Stimulated activated CD8-positive, alpha-beta memory T cell treated with anti-CD3 and anti-CD28 coated beads, Interleukin-4, amount 100 ng/mL, for 4 hours (primary cell): Measurements from ENCODE around the gene KSR1.

Experiments used
- DNase-seq, 2 donors: peaks; one replicate each; pipeline ENCODE4 v3.0.0-alpha.2; 2020; ENCODE audit warnings: low read depth in 2 of 2, low spot score in 1 of 2

KSR1 gene

GRCh38 chr17:27473190-27473747, 17.0 kb downstream of the KSR1 start:
- DNase-seq, result no peak

DNA sequence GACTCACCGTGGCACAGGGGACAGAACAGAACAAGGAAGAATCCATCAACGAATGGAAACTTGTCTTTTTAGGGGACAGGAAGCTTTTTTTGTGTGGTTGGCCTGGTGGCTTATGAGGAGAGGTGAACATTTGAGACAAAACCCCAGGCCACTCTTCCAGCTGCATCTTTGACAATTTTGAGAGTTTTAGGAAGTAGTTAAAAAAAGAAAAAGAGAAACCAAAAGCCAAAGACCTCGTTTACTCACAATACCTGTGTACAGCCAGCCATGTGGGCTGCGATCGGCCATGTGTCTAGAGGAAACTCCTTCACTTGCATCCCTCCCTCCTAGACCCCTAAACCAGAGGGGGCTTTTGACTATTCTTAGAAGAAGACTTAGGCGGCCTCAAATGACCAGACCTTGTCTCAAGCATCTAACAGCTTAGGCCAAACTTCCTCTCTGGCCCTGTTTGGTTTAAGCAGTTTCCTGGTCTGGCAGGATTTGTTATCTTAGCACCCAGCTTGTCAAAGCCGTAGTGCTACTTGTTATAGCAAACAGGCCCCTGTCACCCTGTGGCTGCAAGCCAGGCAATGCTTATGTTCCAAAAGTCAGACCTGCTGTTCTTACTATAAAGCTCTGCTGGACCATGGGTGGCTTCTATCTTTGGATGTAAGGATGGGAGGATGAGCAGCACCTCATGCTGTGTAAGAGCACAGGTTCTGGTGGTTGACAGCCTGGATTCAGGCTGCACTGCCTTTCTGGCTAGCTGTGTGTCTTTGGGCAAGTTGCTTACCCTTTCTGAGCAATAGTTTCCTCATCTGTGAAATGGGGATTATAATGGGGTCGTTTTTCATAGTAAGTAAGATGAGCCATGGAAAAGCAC, 17.7 kb downstream of the KSR1 start:
- peak; percentile 36 to 71 for DNase-seq

- DNase-seq, result peak in 1 of 2 donors; percentile 21
Measured at GRCh38 chr17:27475070-27475673, 18.9 kb downstream of the KSR1 start.

- no peak for DNase-seq
Measured at GRCh38 chr17:27475981-27476895, 20.0 kb downstream of the KSR1 start.

DNA sequence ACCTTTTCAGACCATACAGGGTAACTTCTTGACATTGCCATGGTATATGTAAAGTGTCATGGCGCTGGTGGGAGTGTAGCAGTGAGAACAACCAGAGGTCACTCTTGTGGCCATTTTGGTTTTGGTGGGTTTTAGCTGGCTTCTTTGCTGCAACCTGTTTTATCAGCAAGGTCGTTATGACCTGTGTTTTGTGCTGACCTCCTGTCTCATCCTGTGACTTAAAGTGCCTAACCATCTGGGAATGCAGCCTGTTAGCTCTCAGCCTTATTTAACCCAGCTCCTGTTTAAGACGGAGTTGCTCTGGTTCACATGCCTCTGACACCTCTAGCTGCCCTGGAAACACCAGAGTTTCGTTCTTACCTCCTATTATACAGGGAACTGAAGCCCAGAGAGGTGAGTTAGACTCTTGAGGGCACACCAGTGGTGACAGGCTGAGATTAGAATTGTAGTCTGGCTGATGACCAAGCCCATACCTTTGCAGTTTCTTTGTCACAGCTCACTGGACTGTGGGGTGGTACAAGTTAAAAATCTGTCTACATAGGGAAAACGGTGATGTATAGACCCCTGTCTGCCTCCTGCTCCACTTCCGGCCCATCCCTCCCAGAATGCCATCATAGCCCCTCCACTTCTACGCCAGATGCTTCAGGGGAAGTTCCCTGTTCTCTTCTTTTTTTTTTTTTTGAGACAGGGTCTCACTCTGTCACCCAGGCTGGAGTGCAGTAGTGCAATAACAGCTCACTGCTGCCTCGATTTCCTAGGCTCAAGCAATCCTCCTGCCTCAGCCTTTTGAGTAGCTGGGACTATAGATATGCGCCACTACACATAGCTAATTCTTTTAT, 21.0 kb downstream of the KSR1 start:
- DNase-seq, result no peak

- no peak for DNase-seq
Measured at GRCh38 chr17:27477971-27478684, 21.9 kb downstream of the KSR1 start.

DNA sequence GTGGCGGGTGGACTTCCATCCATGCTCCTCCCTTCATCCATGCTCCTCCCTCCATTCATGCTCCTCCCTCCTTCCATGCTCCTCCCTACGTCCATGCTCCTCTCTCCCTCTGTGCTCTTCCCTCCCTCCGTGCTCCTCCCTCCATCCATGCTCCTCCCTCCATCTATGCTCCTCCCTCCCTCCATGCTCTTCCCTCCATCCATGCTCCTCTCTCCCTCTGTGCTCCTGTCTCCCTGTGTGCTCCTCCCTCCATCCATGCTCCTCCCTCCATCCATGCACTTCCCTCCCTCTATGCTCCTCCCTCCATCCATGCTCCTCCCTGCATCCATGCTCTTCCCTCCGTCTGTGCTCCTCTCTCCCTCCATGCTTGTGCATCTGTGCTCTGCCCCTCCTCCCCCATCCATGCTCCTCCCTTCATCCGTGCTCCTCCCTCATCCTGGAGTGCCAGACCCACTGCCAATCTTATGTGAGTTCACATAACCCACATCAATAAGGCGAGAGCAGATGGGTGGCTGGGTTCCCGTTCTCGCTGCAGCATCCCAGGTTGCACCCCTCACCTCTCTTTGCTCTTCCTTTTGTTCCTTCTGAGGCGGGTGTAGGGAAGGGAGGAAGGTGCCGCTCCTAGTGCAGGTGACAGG, 22.8 kb downstream of the KSR1 start:
- DNase-seq, result no peak

DNA sequence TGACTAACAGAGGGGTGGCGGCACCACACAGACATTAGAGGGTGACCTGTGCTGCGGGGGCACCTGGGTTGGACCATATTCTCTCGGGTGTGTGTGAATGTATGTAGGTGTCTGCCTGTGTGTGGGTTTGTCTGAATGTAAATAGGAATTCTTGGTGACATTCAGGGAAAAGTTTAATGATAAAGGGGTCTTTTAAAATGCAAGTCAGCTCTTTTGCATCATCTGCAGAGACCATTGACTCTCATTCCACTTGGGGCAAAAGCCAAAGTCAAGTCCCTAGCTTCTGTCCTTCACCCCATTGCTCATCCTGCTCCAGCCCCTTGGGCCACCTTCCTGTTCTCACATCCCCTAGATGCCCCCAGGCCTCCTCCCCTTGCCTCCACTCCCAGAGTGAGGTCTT, 23.6 kb downstream of the KSR1 start:
- DNase-seq, result no peak

DNA sequence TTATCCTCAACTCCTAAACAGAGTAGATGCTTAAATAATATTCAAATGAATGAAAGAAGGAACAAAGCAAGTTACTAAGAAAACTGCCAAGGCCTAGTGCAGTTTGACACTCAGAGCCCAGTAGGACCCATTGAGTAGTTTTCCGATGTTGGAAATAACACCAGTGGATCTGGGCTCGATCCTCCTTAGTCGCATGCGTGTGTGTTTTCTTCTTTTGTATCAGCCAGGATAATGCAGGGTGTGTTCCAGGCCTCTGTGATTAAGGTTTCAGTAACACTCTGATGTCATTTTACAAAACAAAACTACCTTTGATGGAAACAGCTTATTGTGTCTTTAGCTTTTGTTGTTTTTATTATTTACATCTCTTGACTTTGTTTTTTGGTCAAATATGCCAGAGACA, 24.5 kb downstream of the KSR1 start:
- no peak for DNase-seq

GRCh38 chr17:27481327-27481726, 25.1 kb downstream of the KSR1 start:
- peak; percentile 11 to 21 for DNase-seq

DNA sequence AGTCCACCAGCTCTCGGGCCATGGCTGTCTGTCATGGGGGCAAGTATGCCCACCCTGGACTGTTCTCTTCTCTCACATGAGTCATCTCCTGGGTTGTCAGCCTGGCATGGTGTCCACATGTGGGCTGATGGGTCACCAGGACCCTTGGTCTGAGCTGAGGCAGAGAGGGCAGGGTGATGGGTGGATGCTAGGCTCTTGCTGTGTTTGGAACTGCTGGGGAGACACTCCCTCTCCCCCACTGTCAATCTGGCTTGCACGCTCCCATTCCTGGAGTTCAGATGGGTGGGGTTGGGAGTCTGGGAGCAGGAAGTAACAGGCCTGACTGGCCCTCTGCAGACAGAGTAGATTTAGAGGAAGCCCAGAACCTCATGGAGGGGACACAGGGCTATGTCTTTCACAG, 28.9 kb downstream of the KSR1 start:
- no peak for DNase-seq

GRCh38 chr17:27485716-27486495, 29.7 kb downstream of the KSR1 start:
- no peak for DNase-seq

DNA sequence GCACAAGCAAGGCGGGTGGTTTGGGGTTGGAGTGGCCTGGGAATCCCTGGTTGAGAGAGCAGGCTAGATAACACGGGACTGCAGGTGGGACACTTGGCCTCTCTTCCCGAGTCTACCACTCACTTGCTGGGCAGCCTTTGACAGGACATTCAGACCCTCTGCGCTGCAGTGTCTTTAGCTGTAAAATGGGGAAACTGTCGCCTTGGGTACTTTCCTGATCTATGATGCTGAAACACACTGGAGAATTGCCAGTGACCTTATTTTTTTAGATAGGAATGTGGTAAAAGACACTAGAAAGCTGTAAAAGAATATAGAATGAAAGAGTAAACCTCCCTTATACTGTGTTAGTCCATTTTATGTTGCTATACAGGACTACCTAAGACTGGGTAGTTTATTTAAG, 30.5 kb downstream of the KSR1 start:
- no peak for DNase-seq

DNA sequence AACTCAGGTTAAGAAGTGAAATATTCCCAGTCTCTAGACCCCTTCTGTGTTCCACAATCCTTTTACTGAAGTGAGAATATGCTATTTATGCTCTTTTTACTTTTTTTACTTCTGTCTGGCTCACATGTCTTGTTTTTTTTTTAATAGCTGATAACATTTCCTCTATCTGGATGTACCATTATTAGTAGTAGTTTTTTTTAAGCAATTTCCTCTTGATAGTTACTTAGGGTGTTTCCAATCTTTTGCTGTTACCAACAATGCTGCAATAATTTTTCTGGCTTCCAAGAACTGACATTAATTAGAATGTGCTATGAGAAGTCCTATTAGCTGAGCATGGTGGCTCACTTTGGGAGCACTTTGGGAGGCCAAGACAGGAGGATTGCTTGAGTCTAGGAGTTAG, 32.0 kb downstream of the KSR1 start:
- DNase-seq, result no peak

DNA sequence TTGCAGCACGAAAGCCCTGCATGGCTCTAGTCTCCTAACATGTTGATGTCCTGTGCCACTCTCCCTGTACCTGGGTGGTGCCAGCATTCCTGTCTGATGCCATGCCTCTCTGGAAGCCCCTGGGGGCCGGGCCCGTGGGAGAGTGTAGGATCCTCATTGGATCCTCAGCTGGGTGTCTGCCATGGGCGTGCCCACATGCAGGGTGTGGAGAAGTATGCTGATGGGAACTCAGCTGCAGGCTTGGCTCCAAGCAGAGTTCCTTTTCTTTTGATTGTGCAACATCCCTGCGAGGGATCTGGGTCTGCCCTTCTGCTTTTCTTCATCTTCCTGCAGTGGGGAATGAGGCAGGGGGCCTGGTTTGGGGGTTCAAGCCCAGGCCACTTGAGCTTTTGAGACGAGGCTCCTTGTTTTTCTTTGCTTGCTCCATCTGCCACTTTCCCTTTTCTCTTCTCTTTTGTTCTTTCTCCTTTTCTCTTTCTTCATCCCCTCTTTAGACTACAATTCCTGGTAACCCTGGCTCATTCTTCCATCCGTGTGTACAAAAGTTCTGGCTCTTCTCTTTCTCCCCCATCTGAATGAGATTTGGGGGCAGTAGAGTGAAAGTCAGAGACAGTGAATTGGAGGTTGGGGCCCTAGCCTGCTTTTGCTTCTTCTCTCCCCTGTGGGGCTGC, 32.9 kb downstream of the KSR1 start:
- DNase-seq, result no peak

DNA sequence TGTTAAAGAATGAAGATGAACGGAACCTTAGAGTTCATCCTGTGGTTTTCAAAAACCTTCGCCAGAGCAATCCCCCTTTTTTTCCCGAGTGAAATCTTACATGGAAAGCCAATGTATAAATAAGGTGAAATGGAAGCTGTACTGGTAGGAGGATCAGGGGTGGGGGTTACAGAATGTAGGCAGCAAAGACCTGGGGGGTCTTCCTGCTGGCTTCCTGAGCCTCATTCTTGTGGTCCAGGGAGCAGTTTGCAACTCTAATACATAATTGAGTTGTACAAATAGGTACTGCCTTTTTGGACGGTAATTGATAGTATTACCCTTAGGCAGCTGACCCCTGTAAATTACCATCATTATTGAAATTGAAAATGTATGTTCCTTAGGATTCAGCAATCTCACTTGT, 34.1 kb downstream of the KSR1 start:
- no peak for DNase-seq

DNA sequence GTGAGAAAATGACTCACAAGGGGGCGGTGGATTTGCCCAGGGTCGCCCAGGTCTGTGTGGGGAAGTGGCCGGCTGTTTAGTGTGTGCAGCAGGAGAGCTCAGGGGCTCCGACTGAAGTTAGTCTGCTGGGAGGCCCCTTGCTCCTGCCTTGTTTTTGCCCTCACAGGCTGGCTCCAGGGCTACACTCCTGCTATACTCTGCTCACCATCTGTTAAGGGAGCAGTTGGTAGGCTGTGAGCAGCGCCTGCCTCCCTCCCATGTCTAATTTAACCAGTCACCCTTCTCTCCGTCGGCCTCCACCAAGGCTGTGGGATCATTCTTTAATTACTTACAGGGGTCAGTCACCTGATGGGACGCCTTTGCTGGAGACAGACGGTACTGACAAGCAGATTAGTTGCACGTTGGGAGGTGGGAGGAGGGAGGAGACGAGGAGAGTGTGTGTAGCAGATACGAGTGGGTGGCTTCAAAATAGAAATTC, 35.5 kb downstream of the KSR1 start:
- no peak for DNase-seq

DNA sequence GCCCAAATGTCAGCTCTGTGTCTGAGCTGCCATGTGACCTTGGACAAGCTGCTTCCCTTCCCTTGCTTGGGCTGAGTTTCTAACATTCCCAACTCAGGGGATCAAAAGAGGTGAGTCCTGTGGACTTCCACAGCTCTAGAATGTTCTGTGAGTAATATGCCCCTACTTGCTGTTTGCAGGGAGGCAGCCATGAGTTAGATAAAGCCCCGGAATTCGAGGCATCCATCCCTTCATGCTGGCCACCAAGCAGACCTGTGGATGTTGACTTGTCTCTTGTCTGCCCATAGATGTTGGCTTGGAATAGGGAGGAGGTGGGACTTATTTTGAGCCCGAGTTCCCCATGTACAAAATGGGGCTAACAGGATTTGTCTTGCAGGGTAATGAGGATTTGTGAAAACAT, 36.2 kb downstream of the KSR1 start:
- no peak for DNase-seq
